Subcutaneous adipose tissue (tissue), 4 donors: ENCODE data around the gene STXBP6. TPM values are rescaled to one million over a fixed set of nuclear protein-coding genes. Genes with fewer than 3 reads are reported as not detected.

ENCODE experiments used
- CTCF ChIP-seq: fragments of 450-650 bp; IDR thresholded peaks from one replicate; pipeline ENCODE4 v1.5.1; 2016; ENCODE audit warnings: low read depth, mild to moderate bottlenecking, control low read depth, antibody characterized with exemption, moderate library complexity
- total RNA-seq, 4 donors: library from RNA; depleted of rRNA; stranded (reverse); fragments of >200 nt; gene quantifications; one replicate each; pipeline ENCODE4 v1.1.0, GENCODE V29; 2016

Gene STXBP6
- total RNA-seq, 4 donors from 2014 or later, result 5.4 to 11.7 (median 9.3) TPM

DNA sequence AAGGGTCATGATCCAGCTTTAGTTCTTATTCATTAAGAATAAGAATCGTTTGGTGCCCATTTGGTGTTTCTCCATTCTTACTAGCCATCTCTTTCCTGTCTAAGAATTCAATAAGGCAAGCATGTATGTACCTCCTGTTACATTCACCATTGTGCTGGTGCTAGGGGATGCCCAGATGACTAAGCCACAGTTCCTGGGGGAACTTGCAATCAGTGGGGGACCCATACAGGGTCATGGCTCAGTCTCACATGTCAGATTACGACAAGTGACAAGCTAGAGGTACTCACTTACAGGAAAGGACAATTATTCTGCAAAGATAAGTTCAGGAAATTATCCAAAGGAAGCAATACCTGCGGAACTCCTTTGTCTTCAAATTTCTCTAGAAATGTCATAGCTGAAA, 125.4 kb downstream of the STXBP6 start:
- TF ChIP-seq CTCF, result no peak

DNA sequence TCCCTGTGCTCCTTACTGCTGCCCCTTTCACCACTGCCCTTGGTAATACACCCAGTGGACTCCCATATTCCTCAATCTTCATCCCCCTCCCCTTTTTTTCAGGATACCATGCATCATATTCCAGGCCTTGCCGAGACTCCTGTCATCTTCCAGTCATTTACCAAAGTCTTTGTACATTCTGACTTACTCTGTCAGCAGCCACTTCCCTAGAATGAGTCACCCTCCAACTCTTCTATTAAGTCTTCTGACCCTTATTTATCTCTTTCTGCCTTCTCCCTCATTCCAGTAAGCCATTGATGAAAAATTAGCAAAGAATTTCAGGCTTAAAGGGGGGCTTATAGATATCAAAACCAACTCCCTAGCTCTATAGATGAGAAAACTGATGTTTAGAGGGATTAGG, 128.0 kb downstream of the STXBP6 start:
- TF ChIP-seq CTCF, result no peak

GRCh38 chr14:24920265-24921075, 129.5 kb downstream of the STXBP6 start:
- no peak for TF ChIP-seq CTCF

DNA sequence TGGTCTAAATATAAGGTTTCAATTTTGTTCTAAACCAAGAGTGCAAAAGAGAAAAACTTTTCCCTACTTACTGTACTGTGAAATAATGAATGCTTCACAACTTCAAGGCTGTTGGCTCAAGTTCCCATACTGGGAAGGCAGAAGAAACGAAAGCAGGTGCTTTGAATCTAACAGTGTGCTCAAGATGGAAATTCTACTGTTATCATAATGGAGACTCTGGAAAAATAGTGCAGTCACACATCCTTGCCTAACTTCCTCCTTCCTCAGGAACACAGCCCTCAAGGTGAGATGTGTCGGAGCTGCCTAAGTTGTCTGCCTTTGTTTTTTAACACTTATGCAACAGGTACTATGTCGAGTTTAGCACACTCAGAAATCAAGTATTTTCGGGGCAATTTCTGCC, 131.1 kb downstream of the STXBP6 start:
- no peak for TF ChIP-seq CTCF

- no peak for TF ChIP-seq CTCF
Observed at GRCh38 chr14:24915958-24916595, 133.9 kb downstream of the STXBP6 start.

GRCh38 chr14:24915403-24915921, 134.5 kb downstream of the STXBP6 start:
- TF ChIP-seq CTCF, result no peak

GRCh38 chr14:24913746-24914145, 136.2 kb downstream of the STXBP6 start:
- no peak for TF ChIP-seq CTCF
